Vagina (tissue), 2 donors: Measurements from ENCODE around the gene PRR18.

Experiments
- CTCF ChIP-seq, 3 experiments: fragments of 450-650 bp in 2 of 3; fragments of 200-600 bp in 1 of 3; sonication (generic) in 1 of 3; IDR thresholded peaks; one replicate each; pipeline ENCODE4 v1.5.1; 2017 to 2019; ENCODE audit warnings: antibody characterized with exemption in 3 of 3, mild to moderate bottlenecking in 2 of 3, moderate library complexity in 2 of 3
- POLR2A ChIP-seq, 2 donors: fragments of 450-650 bp; IDR thresholded peaks; one replicate each; pipeline ENCODE4 v1.6.1; 2017; ENCODE audit warnings: antibody characterized with exemption in 2 of 2, mild to moderate bottlenecking in 2 of 2, moderate library complexity in 2 of 2
- POLR2AphosphoS5 ChIP-seq, 2 donors: sonication (generic); formaldehyde crosslinking; IDR thresholded peaks; one replicate each; pipeline ENCODE4 v1.9.0; 2017; ENCODE audit warnings: antibody characterized with exemption in 2 of 2, mild to moderate bottlenecking in 2 of 2, low read depth in 1 of 2; ENCODE audit not compliant: insufficient read depth in 1 of 2

GRCh38 chr6:166258854-166259276, 49.3 kb downstream of the PRR18 start:
- TF ChIP-seq CTCF (IDR thresholded peaks at IDR 0.05): no peak
- no peak for TF ChIP-seq POLR2A (IDR thresholded peaks at IDR 0.05)
- no peak for TF ChIP-seq POLR2AphosphoS5 (IDR thresholded peaks at IDR 0.05; ENCODE audit: insufficient read depth in 1 of 2, low read depth in 1 of 2)
